CD4-positive, alpha-beta T cell (primary cell): ENCODE data around the gene CHMP3. TPM values are rescaled to one million over a fixed set of nuclear protein-coding genes. Genes with fewer than 3 reads are reported as not detected.
"Not testable (repeated sequence)": the region's sequence is repeated elsewhere in the genome, so short reads cannot be mapped to it uniquely, and the experiment has no call there.

Experiments used
- ATAC-seq: fragments of 200-7000 bp; cut with Tn5 transposase; one replicate; pipeline ENCODE4 v1.10.0; 2022; ENCODE audit warnings: mild to moderate bottlenecking; ENCODE audit not compliant: poor library complexity
- CTCF ChIA-PET: fragments of 350-600 bp; sonication (Branson Sonifier 250); formaldehyde crosslinking; loops from one replicate; lab custom pipeline; 2021; ENCODE audit warnings: antibody characterized with exemption, inconsistent platforms; lab: Charles Lee
- POLR2A ChIA-PET: fragments of 350-600 bp; sonication (Branson Sonifier 250); formaldehyde crosslinking; loops from one replicate; lab custom pipeline; 2021; ENCODE audit warnings: antibody characterized with exemption, inconsistent platforms; lab: Charles Lee
- DNase-seq, 14 experiments: peaks; one replicate each; pipeline ENCODE4 v3.0.0-alpha.2; 2013 to 2020; ENCODE audit warnings: mixed read lengths in 2 of 14
- H3K27ac ChIP-seq, 2 donors: one replicate each; pipeline versions ENCODE4 v1.5.1 to v1.7.0; 2013; ENCODE audit warnings: low read length in 2 of 2, low read depth in 1 of 2, mild to moderate bottlenecking in 1 of 2
- H3K27me3 ChIP-seq, 2 experiments: 1 replicate in 1 of 2; 2 replicates in 1 of 2; pipeline versions ENCODE4 v1.6.1 to v1.7.0; 2013; ENCODE audit warnings: low read length in 2 of 2, control low read depth in 1 of 2, mild to moderate bottlenecking in 1 of 2, moderate library complexity in 1 of 2; ENCODE audit not compliant: insufficient read depth in 2 of 2, control insufficient read depth in 1 of 2
- H3K36me3 ChIP-seq: one replicate; pipeline ENCODE4 v1.6.1; 2013; ENCODE audit warnings: low read length, control low read depth; ENCODE audit not compliant: insufficient read depth
- H3K4me1 ChIP-seq: one replicate; pipeline ENCODE4 v1.6.1; 2013; ENCODE audit warnings: low read length, control low read depth; ENCODE audit not compliant: insufficient read depth
- H3K4me3 ChIP-seq: one replicate; pipeline ENCODE4 v1.5.1; 2013; ENCODE audit warnings: mild to moderate bottlenecking, low read length, moderate library complexity
- H3K9me3 ChIP-seq, 2 experiments: 1 replicate in 1 of 2; 2 replicates in 1 of 2; pipeline versions ENCODE4 v1.6.1 to v1.7.0; 2013; ENCODE audit warnings: low read length in 2 of 2, mild to moderate bottlenecking in 2 of 2, control low read depth in 1 of 2, moderate library complexity in 1 of 2; ENCODE audit not compliant: control insufficient read depth in 1 of 2, insufficient read depth in 1 of 2
- H3K27ac Mint-ChIP-seq: one replicate; pipeline ENCODE4 v1.8.0; 2020; ENCODE audit warnings: mixed read lengths
- H3K27me3 Mint-ChIP-seq: one replicate; pipeline ENCODE4 v1.8.0; 2021; ENCODE audit warnings: mixed read lengths
- H3K36me3 Mint-ChIP-seq: one replicate; pipeline ENCODE4 v1.8.0; 2021; ENCODE audit warnings: low read depth, mixed read lengths
- H3K4me1 Mint-ChIP-seq: one replicate; pipeline ENCODE4 v1.8.0; 2021; ENCODE audit warnings: low read depth, mixed read lengths
- H3K4me3 Mint-ChIP-seq: one replicate; pipeline ENCODE4 v1.8.0; 2020; ENCODE audit warnings: mild to moderate bottlenecking, mixed read lengths
- H3K9me3 Mint-ChIP-seq: one replicate; pipeline ENCODE4 v1.8.0; 2020; ENCODE audit warnings: mixed read lengths
- intact Hi-C, 2 experiments: fragments of 100-400 bp; cut with DNase I in 1 of 2; cut with micrococcal nuclease in 1 of 2; formaldehyde crosslinking; loops; one replicate each; pipeline versions ENCODE4 v1.15.1 to v1.9.0; 2023 to 2025; cut with DNase I, micrococcal nuclease
- total RNA-seq, 174 experiments: library from RNA in 2 of 174; stranded (reverse) in 2 of 174; gene quantifications; one replicate each; pipeline ENCODE4 v1.2.3 and lab custom pipeline; 2021 to 2026
- TF ChIP-seq, protein P1 (sequence below): fragments of 200-600 bp; IDR thresholded peaks from one replicate; pipeline ENCODE4 v1.8.0; 2022; ENCODE audit warnings: antibody characterized with exemption, mild to moderate bottlenecking

The CHMP3 gene
- total RNA-seq, 2 experiments from 2014 or later = 61.7 to 65.3 TPM

DNA sequence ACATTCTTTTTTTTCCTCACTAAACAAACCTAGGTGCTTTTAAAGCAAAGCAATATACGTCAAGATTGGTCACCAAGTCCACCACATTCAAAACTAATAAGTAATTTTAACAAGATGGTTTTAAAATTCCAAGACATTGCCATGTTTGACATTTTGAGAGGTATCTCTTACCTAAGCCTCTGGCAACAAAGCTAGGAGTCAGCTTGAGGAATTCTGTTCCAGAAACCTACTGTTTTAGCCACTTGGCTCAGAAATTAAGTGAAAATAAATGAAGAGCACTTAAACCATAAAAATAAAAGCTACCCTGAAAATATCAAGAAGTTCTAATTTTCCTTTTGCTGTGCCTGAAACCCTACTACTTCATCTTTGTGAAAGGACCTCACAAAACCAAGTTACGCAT is 30.0 kb upstream of the CHMP3 start:
- H3K27me3 ChIP-seq = no peaks in the 10 kb centered on the region
- Mint-ChIP-seq H3K36me3 (no peaks in the 10 kb centered on the region), H3K4me3 (no peak overlapping the region), H3K4me1 (no peaks in the 10 kb centered on the region), H3K9me3 (peaks cover 3% of the 10 kb centered on the region), H3K27ac (no peak overlapping the region), H3K27me3 (peaks cover 9% of the 10 kb centered on the region)
- ATAC-seq = no peak
- TF ChIP-seq, protein P1, sequence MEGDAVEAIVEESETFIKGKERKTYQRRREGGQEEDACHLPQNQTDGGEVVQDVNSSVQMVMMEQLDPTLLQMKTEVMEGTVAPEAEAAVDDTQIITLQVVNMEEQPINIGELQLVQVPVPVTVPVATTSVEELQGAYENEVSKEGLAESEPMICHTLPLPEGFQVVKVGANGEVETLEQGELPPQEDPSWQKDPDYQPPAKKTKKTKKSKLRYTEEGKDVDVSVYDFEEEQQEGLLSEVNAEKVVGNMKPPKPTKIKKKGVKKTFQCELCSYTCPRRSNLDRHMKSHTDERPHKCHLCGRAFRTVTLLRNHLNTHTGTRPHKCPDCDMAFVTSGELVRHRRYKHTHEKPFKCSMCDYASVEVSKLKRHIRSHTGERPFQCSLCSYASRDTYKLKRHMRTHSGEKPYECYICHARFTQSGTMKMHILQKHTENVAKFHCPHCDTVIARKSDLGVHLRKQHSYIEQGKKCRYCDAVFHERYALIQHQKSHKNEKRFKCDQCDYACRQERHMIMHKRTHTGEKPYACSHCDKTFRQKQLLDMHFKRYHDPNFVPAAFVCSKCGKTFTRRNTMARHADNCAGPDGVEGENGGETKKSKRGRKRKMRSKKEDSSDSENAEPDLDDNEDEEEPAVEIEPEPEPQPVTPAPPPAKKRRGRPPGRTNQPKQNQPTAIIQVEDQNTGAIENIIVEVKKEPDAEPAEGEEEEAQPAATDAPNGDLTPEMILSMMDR = no peak
- no peak overlapping the region for H3K27ac ChIP-seq
- POLR2A ChIA-PET = interaction anchor here (0.8 to 2.0 kb wide), 2 partner anchors 9 to 31 kb away, joined by 3 to 6 read pairs; partner anchors contain the start of gene CHMP3
- CTCF ChIA-PET = no interaction called here
- H3K9me3 ChIP-seq = peaks cover 0 to 3% of the 10 kb centered on the region in 2 experiments
- H3K36me3 ChIP-seq = no peaks in the 10 kb centered on the region
- intact Hi-C loops = no loop called here
- no peak for DNase-seq
- no peaks in the 10 kb centered on the region for H3K4me1 ChIP-seq
- no peak overlapping the region for H3K4me3 ChIP-seq

DNA sequence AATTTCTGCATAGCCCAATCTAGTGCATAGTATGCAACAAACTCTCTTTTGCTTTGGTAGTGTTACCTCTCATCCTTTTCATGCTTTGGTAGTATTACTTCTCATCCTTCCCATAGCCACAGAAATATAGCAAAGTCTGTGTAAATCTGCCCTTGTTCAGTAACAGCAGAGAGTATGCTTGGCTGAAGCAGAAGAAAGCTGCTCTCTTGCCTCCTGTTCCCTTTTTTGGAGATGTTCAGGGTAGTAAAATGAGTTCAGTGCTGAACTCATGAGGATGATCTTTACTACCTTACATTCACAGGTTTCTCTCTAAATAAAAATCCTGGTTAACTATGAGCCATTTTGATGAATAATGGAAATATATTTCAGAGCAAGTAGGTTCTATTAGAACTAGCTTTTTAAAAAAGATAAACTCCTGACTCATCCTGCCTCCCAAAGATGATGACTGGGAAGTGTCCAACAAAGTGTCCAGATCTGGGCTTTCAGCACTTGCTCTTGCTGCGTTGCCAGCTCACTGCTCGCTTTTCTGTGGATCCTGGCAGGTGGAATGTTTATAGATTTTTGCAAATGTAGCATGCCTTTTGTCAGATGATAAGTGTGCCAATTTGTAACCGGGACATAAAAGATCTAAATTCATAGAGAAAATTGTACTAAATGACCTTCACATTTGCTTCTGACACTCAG is 29.4 kb upstream of the CHMP3 start:
- Histone ChIP-seq H3K4me1 (no peaks in the 10 kb centered on the region), H3K9me3 (peaks cover 0 to 3% of the 10 kb centered on the region in 2 experiments), H3K4me3 (no peak overlapping the region), H3K27me3 (no peaks in the 10 kb centered on the region), H3K27ac (no peak overlapping the region), H3K36me3 (no peaks in the 10 kb centered on the region)
- H3K9me3 Mint-ChIP-seq = peaks cover 3% of the 10 kb centered on the region
- ATAC-seq (no peak), DNase-seq (no peak)
- H3K27me3 Mint-ChIP-seq = peaks cover 9% of the 10 kb centered on the region
- intact Hi-C loops = no loop called here
- CTCF ChIA-PET = no interaction called here
- POLR2A ChIA-PET = interaction anchor here (0.8 to 2.0 kb wide), 2 partner anchors 8 to 30 kb away, joined by 3 to 6 read pairs; partner anchors contain the start of gene CHMP3
- H3K36me3 Mint-ChIP-seq = no peaks in the 10 kb centered on the region
- no peaks in the 10 kb centered on the region for H3K4me1 Mint-ChIP-seq
- no peak overlapping the region for H3K4me3 Mint-ChIP-seq
- TF ChIP-seq, protein P1 = no peak
- no peak overlapping the region for H3K27ac Mint-ChIP-seq

DNA sequence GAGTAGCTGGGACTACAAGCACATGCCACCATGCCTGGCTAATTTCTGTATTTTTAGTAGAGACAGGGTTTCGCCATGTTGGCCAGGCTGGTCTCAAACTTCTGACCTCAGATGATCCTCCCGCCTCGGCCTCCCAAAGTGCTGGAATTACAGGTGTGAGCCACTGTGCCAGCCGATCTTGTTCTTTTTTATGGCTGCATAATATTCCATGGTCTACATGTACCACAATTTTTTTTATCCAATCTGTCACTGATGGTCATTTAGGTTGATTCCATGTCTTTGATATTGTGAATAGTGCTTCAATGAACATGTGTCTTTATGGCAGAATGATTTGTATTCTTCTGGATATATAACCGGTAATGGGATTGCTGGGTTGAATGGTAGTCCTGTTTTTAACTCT is 26.5 kb upstream of the CHMP3 start:
- H3K4me1 ChIP-seq, H3K9me3 Mint-ChIP-seq, H3K27me3 ChIP-seq, H3K4me1 Mint-ChIP-seq, DNase-seq, H3K4me3 Mint-ChIP-seq, POLR2A ChIA-PET, H3K4me3 ChIP-seq, ATAC-seq, H3K9me3 ChIP-seq, H3K36me3 Mint-ChIP-seq, intact Hi-C loops, H3K27ac Mint-ChIP-seq, H3K36me3 ChIP-seq, H3K27me3 Mint-ChIP-seq, CTCF ChIA-PET, H3K27ac ChIP-seq: not testable (repeated sequence)
